OCI-LY7 (cell line): ENCODE data around the gene CSH2. TPM values are rescaled to one million over a fixed set of nuclear protein-coding genes. Genes with fewer than 3 reads are reported as not detected.
"Not testable (repeated sequence)": the region's sequence is repeated elsewhere in the genome, so short reads cannot be mapped to it uniquely, and the experiment has no call there.

Source experiments
- BruUV-seq: library from RNA; stranded (reverse); fragments of 400-500 nt; replicated peaks from 2 replicates; lab custom pipeline; 2021; lab: Mats Ljungman, UMichigan
- CTCF ChIA-PET: fragments of 300-600 bp; sonication (Branson Sonifier 250); formaldehyde crosslinking; loops from one replicate; lab custom pipeline; 2022; ENCODE audit warnings: antibody characterized with exemption; ENCODE audit not compliant: unreplicated experiment; lab: Charles Lee
- POLR2A ChIA-PET: fragments of 300-600 bp; sonication (Branson Sonifier 250); formaldehyde crosslinking; loops from one replicate; lab custom pipeline; 2022; ENCODE audit warnings: antibody characterized with exemption; lab: Charles Lee
- DNase-seq: peaks from one replicate; pipeline ENCODE4 v3.0.0-alpha.2; 2015; ENCODE audit warnings: low spot score
- H2AFZ ChIP-seq: fragments of 200-600 bp; sonication (generic), shearing (Covaris generic); 2 replicates; pipeline ENCODE4 v1.6.1; 2014; ENCODE audit warnings: mild to moderate bottlenecking, antibody characterized with exemption, low read length, moderate library complexity
- H3K27ac ChIP-seq: fragments of 200-600 bp; sonication (generic); 2 replicates; pipeline ENCODE4 v1.5.1; 2014; ENCODE audit warnings: mixed run types, low read depth, mild to moderate bottlenecking, moderate library complexity, low read length, inconsistent platforms; ENCODE audit not compliant: poor library complexity, severe bottlenecking
- H3K36me3 ChIP-seq: fragments of 200-600 bp; sonication (generic); 2 replicates; pipeline ENCODE4 v1.6.1; 2014; ENCODE audit warnings: mild to moderate bottlenecking, antibody characterized with exemption, low read length, moderate library complexity, mixed read lengths; ENCODE audit not compliant: insufficient read depth
- H3K4me1 ChIP-seq: fragments of 200-600 bp; sonication (generic); 2 replicates; pipeline ENCODE4 v1.5.1; 2014; ENCODE audit warnings: mild to moderate bottlenecking, low read length; ENCODE audit not compliant: insufficient read depth, poor library complexity, severe bottlenecking
- H3K4me2 ChIP-seq: fragments of 200-600 bp; sonication (generic); 2 replicates; pipeline ENCODE4 v1.6.1; 2014; ENCODE audit warnings: mild to moderate bottlenecking, low read length
- H3K4me3 ChIP-seq: fragments of 200-600 bp; sonication (generic); 2 replicates; pipeline ENCODE4 v1.5.1; 2014; ENCODE audit warnings: mild to moderate bottlenecking, low read depth, low read length; ENCODE audit not compliant: poor library complexity, severe bottlenecking
- H3K79me2 ChIP-seq: fragments of 200-600 bp; sonication (generic); 2 replicates; pipeline ENCODE4 v1.6.1; 2016; ENCODE audit warnings: low read depth, mild to moderate bottlenecking, low read length, moderate library complexity, mixed read lengths; ENCODE audit not compliant: insufficient read depth
- H3K9me2 ChIP-seq: fragments of 200-600 bp; sonication (generic); 2 replicates; pipeline ENCODE4 v1.6.1; 2016; ENCODE audit warnings: mild to moderate bottlenecking, low read length, mixed read lengths; ENCODE audit not compliant: insufficient read depth
- H3K9me3 ChIP-seq: fragments of 200-600 bp; sonication (generic); 2 replicates; pipeline ENCODE4 v1.6.1; 2014; ENCODE audit warnings: mild to moderate bottlenecking, mixed run types, low read length, mixed read lengths
- H4K20me1 ChIP-seq: fragments of 200-600 bp; sonication (generic); 2 replicates; pipeline ENCODE4 v1.6.1; 2014; ENCODE audit warnings: mild to moderate bottlenecking, antibody characterized with exemption, low read length, moderate library complexity, mixed read lengths; ENCODE audit not compliant: insufficient read depth
- CTCF ChIP-seq: fragments of 200-600 bp; sonication (generic); conservative IDR thresholded peaks from 2 replicates; pipeline ENCODE4 v1.5.1; 2014; ENCODE audit warnings: mild to moderate bottlenecking, antibody characterized with exemption, low read length, moderate library complexity, mixed read lengths
- EZH2phosphoT487 ChIP-seq: fragments of 200-600 bp; sonication (generic); IDR thresholded peaks from 2 replicates; pipeline ENCODE4 v1.6.1; 2018; ENCODE audit warnings: low read depth, borderline replicate concordance, mild to moderate bottlenecking, mixed run types, antibody characterized with exemption, low read length, moderate library complexity, mixed read lengths
- intact Hi-C: fragments of 100-400 bp; cut with micrococcal nuclease; formaldehyde crosslinking; loops from one replicate; pipeline ENCODE4 v1.10.0; 2022; ENCODE audit not compliant: unreplicated experiment
- total RNA-seq, 2 experiments: library from RNA; depleted of rRNA in 1 of 2; stranded (reverse); fragments of >200 nt in 1 of 2; shearing (Covaris generic) in 1 of 2; gene quantifications; 2 replicates each; pipeline ENCODE4 v1.2.3, GENCODE V29; 2014 to 2022

CSH2 gene
- total RNA-seq, 2 experiments from 2014 or later, result not detected

DNA sequence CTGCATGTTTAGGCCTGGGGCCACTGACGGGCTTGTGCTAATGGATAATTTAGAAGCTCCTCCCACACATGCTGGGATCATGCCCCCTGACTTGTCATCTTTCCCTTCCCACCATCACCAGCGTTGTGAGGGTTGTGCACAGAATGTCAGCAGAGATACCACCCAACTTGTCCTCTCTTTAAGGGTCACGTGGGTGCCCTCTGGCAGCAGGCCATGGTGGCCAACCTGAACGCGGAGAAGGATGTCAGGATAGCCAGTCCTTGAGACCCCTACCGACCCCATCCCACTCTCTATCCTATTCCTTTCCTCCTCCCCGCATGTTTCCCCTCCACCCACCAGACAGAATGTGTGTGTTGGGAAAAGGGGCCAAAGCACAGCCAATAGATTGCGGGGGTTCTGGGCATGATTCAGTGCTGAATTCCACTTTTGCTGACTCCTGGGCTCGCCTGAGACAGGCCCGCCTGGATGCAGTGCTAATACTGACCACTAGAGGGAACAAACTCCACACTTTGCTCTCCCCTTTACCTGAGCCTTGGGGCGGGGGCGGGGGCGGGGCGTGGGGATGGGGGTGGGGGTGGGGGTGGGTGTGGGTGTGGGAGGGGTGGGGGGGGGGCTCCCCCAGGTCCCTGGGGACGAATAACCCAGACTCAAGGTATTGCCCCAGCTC is 8.6 kb upstream of the CSH2 start, which contains the start of gene GH2:
GH2 (minus strand) TSS at position 10 of the 667 bp plus-strand sequence. CDS start 143 bp downstream, outside the sequence.
- Histone ChIP-seq H4K20me1 (no peaks in the 10 kb centered on the region), H3K4me2 (no peak within 1 kb of the TSS), H3K9me2 (no peaks in the 10 kb centered on the region), H3K36me3 (no peaks in the 10 kb centered on the region), H3K79me2 (no peaks in the 10 kb centered on the region), H3K9me3 (no peaks in the 10 kb centered on the region), H3K4me1 (no peaks in the 10 kb centered on the region), H3K4me3 (no peak within 1 kb of the TSS), H2AFZ (no peak within 1 kb of the TSS), H3K27ac (no peak within 1 kb of the TSS)
- ChIA-PET CTCF (no interaction called here), POLR2A (no interaction called here)
- DNase-seq, result peak; percentile 61
- no TSS peak for BruUV-seq
- intact Hi-C loops, result no loop called here
- TF ChIP-seq CTCF (peak; percentile 69), EZH2phosphoT487 (no peak)

GRCh38 chr17:63881337-63881736 is 7.9 kb upstream of the CSH2 start:
- BruUV-seq, H3K79me2 ChIP-seq, DNase-seq, H3K36me3 ChIP-seq, H3K4me1 ChIP-seq, H2AFZ ChIP-seq, H4K20me1 ChIP-seq, H3K27ac ChIP-seq, CTCF ChIA-PET, H3K9me2 ChIP-seq, H3K4me3 ChIP-seq, H3K4me2 ChIP-seq, intact Hi-C loops, H3K9me3 ChIP-seq: not testable (repeated sequence)
- POLR2A ChIA-PET, result interaction anchor here (0.6 kb wide), 1 partner anchor 141 kb away, joined by 3 read pairs; no protein-coding TSS in a partner anchor

DNA sequence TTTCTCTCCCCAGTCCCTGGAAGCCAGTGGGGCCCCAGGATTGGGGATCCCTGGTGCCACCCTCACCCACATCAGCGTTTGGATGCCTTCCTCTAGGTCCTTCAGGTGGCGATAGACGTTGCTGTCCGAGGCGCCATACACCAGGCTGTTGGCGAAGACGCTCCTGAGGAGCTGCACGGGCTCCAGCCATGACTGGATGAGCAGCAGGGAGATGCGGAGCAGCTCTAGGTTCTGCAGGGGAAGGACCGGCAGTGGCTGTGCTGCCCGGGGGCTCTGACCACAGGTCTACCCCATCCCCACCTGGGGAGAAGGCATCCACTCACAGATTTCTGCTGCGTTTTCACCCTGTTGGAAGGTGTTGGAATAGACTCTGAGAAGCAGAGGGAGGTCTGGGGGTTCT is 7.2 kb upstream of the CSH2 start:
- DNase-seq, result no peak
- ChIA-PET CTCF (no interaction called here), POLR2A (interaction anchor here (0.6 kb wide), 1 partner anchor 142 kb away, joined by 3 read pairs; no protein-coding TSS in a partner anchor)
- intact Hi-C loops, result no loop called here
- Histone ChIP-seq H3K4me2 (no peak overlapping the region), H3K27ac (no peak overlapping the region), H3K4me1 (no peaks in the 10 kb centered on the region), H2AFZ (no peak overlapping the region), H3K4me3 (no peak overlapping the region), H3K79me2 (no peaks in the 10 kb centered on the region), H3K36me3 (no peaks in the 10 kb centered on the region), H3K9me3 (no peaks in the 10 kb centered on the region), H3K9me2 (no peaks in the 10 kb centered on the region), H4K20me1 (no peaks in the 10 kb centered on the region)
- BruUV-seq, result no TSS peak
- TF ChIP-seq CTCF (no peak), EZH2phosphoT487 (no peak)

GRCh38 chr17:63878413-63878812 is 4.9 kb upstream of the CSH2 start:
- H3K79me2 ChIP-seq, H3K9me3 ChIP-seq, intact Hi-C loops, H3K9me2 ChIP-seq, H2AFZ ChIP-seq, H3K4me1 ChIP-seq, BruUV-seq, DNase-seq, H4K20me1 ChIP-seq, H3K4me3 ChIP-seq, CTCF ChIA-PET, H3K4me2 ChIP-seq, H3K27ac ChIP-seq, H3K36me3 ChIP-seq: not testable (repeated sequence)
- POLR2A ChIA-PET, result interaction anchor here (0.6 to 2.2 kb wide), 3 partner anchors 10 to 114 kb away, joined by 3 to 4 read pairs (median 4); no protein-coding TSS in a partner anchor

DNA sequence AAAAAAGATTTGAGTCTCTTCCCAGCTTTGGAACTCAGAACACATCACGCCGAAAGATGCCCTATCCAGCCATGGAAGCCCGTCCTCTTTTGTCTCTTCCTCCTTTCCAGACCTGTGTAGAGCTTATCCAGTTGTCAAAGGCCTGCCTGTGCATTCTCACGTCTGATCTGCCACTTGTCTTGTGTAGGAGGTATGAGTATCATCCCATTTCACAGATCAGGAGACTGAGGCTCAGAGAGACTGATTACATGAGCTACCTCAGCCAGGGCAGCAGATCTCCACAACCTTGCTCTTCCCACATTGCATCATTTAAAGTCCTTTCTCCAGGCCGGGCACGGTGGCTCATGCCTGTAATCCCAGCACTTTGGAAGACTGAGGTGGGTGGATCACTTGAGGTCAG is 1.2 kb upstream of the CSH2 start:
- H2AFZ ChIP-seq, H4K20me1 ChIP-seq, CTCF ChIA-PET, H3K4me1 ChIP-seq, H3K4me3 ChIP-seq, H3K27ac ChIP-seq, BruUV-seq, intact Hi-C loops, H3K36me3 ChIP-seq, POLR2A ChIA-PET, H3K9me2 ChIP-seq, DNase-seq, H3K9me3 ChIP-seq, H3K4me2 ChIP-seq, H3K79me2 ChIP-seq: not testable (repeated sequence)
